Mucosa of descending colon (tissue), 3 donors: Measurements from ENCODE around the gene BCORL1. TPM values are rescaled to one million over a fixed set of nuclear protein-coding genes. Genes with fewer than 3 reads are reported as not detected.

ENCODE experiments used
- ATAC-seq: fragments of 200-7000 bp; cut with Tn5 transposase; one replicate; pipeline ENCODE4 v1.9.1; 2020; ENCODE audit warnings: mild to moderate bottlenecking, moderate library complexity
- DNase-seq, 3 donors: peaks; one replicate each; pipeline ENCODE4 v3.0.0-alpha.2; 2020
- H3K36me3 ChIP-seq: fragments of 200-600 bp; one replicate; pipeline ENCODE4 v1.8.0; 2021; ENCODE audit warnings: low read depth, mild to moderate bottlenecking
- H3K4me1 ChIP-seq: fragments of 200-600 bp; one replicate; pipeline ENCODE4 v1.8.0; 2021; ENCODE audit warnings: low read depth, mild to moderate bottlenecking
- H3K4me3 ChIP-seq: fragments of 200-600 bp; one replicate; pipeline ENCODE4 v1.8.0; 2021; ENCODE audit warnings: mild to moderate bottlenecking
- H3K9me3 ChIP-seq: fragments of 200-600 bp; one replicate; pipeline ENCODE4 v1.8.0; 2021; ENCODE audit warnings: mild to moderate bottlenecking
- CTCF ChIP-seq: fragments of 200-600 bp; IDR thresholded peaks from one replicate; pipeline ENCODE4 v1.8.0; 2022; ENCODE audit warnings: antibody characterized with exemption, mild to moderate bottlenecking
- intact Hi-C, 2 donors: fragments of 100-400 bp; cut with DNase I in 1 of 2; cut with micrococcal nuclease in 1 of 2; formaldehyde crosslinking; loops; one replicate each; pipeline versions ENCODE4 v1.11.0 to v1.11.1; 2022; cut with DNase I, micrococcal nuclease
- total RNA-seq, 3 donors: library from RNA; stranded (reverse); fragmentation: NEBNext Ultra II Directional in 2 of 3; extraction: Animal tissue kit (Norgen Biotek cat#: 25700) in 2 of 3; gene quantifications; one replicate each; pipeline versions ENCODE4 v1.2.1 to v1.2.4, GENCODE V29; 2021 to 2023
- donor health status: DM: no; HTN: no; CAD: no; lungs with moderate emphysema.
- donor health status: DM: no; HTN: no; CAD: no.
- donor health status: DM: no; HTN: yes; CAD: no.

BCORL1 gene
- total RNA-seq, 3 donors from 2014 or later = 7.3 to 24.2 (median 10.0) TPM

GRCh38 chrX:130086447-130087206 is 104.2 kb downstream of the BCORL1 start:
- Histone ChIP-seq H3K36me3 (no peaks in the 10 kb centered on the region), H3K4me1 (no peaks in the 10 kb centered on the region), H3K9me3 (no peaks in the 10 kb centered on the region), H3K4me3 (no peak overlapping the region)
- ATAC-seq = peak; percentile 59
- intact Hi-C loops = no loop called here
- TF ChIP-seq CTCF = no peak
- DNase-seq = peak in 2 of 3 donors; percentile 49 to 80

- no peak overlapping the region for H3K4me3 ChIP-seq
- no peak for TF ChIP-seq CTCF
- intact Hi-C loops = no loop called here
- no peaks in the 10 kb centered on the region for H3K36me3 ChIP-seq
- ATAC-seq (no peak), DNase-seq (peak in 1 of 3 donors; percentile 10)
- H3K4me1 ChIP-seq = peaks cover 4% of the 10 kb centered on the region
- no peaks in the 10 kb centered on the region for H3K9me3 ChIP-seq
Observed at GRCh38 chrX:130090364-130090763, 107.9 kb downstream of the BCORL1 start.

GRCh38 chrX:130091980-130092522 is 109.6 kb downstream of the BCORL1 start:
- Histone ChIP-seq H3K4me3 (no peak overlapping the region), H3K9me3 (no peaks in the 10 kb centered on the region), H3K4me1 (peaks cover 6% of the 10 kb centered on the region), H3K36me3 (no peaks in the 10 kb centered on the region)
- no peak for TF ChIP-seq CTCF
- intact Hi-C loops = no loop called here
- ATAC-seq (peak; percentile 89), DNase-seq (peak; percentile 69 to 93 (median 85))

DNA sequence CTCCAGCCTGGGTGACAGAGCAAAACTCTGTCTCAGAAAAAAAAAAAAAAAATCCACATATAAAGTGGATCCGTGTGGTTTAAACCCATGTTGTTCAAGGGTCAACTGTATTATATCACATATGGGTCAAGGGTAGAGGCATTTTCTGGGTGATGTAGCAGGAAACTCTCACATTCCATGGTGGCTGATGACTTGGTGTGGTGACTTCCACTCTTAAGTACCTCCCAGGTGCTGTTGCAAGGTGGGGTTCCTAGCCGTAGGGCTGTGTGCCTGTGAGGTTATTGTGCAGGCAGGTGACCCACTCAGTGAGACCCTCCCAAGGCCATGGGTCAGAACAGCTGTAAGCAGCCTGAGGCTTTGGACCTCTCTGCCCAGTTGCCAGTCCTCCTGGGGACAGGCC is 110.8 kb downstream of the BCORL1 start:
- Histone ChIP-seq H3K4me1 (peaks cover 10% of the 10 kb centered on the region), H3K36me3 (no peaks in the 10 kb centered on the region), H3K9me3 (no peaks in the 10 kb centered on the region), H3K4me3 (no peak overlapping the region)
- DNase-seq = no peak
- TF ChIP-seq CTCF = no peak
- ATAC-seq = peak; percentile 22
- intact Hi-C loops = no loop called here

- Histone ChIP-seq H3K4me1 (peaks cover 19% of the 10 kb centered on the region), H3K36me3 (no peaks in the 10 kb centered on the region), H3K9me3 (no peaks in the 10 kb centered on the region), H3K4me3 (no peak overlapping the region)
- ATAC-seq (no peak), DNase-seq (peak in 1 of 3 donors; percentile 58)
- intact Hi-C loops = no loop called here
- no peak for TF ChIP-seq CTCF
Observed at GRCh38 chrX:130094696-130095095, 112.3 kb downstream of the BCORL1 start.
